Measurements from ENCODE around the gene FOXRED2.

FOXRED2 gene

GRCh38 chr22:36464715-36465231, 42.1 kb downstream of the FOXRED2 start:
- DNase-seq (ENCODE audit: low read depth): no peak
- TF ChIP-seq, protein P1, sequence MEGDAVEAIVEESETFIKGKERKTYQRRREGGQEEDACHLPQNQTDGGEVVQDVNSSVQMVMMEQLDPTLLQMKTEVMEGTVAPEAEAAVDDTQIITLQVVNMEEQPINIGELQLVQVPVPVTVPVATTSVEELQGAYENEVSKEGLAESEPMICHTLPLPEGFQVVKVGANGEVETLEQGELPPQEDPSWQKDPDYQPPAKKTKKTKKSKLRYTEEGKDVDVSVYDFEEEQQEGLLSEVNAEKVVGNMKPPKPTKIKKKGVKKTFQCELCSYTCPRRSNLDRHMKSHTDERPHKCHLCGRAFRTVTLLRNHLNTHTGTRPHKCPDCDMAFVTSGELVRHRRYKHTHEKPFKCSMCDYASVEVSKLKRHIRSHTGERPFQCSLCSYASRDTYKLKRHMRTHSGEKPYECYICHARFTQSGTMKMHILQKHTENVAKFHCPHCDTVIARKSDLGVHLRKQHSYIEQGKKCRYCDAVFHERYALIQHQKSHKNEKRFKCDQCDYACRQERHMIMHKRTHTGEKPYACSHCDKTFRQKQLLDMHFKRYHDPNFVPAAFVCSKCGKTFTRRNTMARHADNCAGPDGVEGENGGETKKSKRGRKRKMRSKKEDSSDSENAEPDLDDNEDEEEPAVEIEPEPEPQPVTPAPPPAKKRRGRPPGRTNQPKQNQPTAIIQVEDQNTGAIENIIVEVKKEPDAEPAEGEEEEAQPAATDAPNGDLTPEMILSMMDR (conservative IDR thresholded peaks at IDR 0.05; ENCODE audit: low read depth, low read length): no peak
- H3K4me3 ChIP-seq (ENCODE audit: low read length): no peak overlapping the region

- no peak for DNase-seq (ENCODE audit: low read depth)
- TF ChIP-seq, protein P1 (conservative IDR thresholded peaks at IDR 0.05; ENCODE audit: low read depth, low read length): no peak
- no peak overlapping the region for H3K4me3 ChIP-seq (ENCODE audit: low read length)
Measured at GRCh38 chr22:36463783-36464184, 43.1 kb downstream of the FOXRED2 start.

- no peak overlapping the region for H3K4me3 ChIP-seq (ENCODE audit: low read length)
- TF ChIP-seq, protein P1 (conservative IDR thresholded peaks at IDR 0.05; ENCODE audit: low read depth, low read length): no peak
- peak; percentile 93 for DNase-seq (ENCODE audit: low read depth)
Measured at GRCh38 chr22:36461665-36462649, 44.9 kb downstream of the FOXRED2 start.

DNA sequence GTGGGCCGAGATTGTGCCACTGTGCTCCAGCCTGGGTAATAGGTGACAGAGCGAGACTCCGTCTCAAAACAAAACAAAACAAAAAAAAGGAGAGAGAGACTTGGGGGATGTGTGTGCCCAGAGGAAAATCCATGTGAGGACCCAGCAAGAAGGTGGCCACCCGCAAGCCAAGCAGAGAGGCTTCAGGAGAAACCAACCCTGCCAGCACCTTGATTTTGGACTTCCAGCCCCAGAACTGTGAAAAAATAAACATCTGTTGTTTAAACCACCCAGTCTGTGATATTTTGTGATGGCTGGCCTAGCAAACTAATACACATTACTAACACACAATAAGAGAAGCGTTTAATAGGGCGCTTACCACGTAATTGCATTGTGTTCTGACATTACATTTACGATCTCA, 46.6 kb downstream of the FOXRED2 start:
- DNase-seq (ENCODE audit: low read depth): no peak
- H3K4me3 ChIP-seq (ENCODE audit: low read length): no peak overlapping the region
- TF ChIP-seq, protein P1 (conservative IDR thresholded peaks at IDR 0.05; ENCODE audit: low read depth, low read length): no peak

DNA sequence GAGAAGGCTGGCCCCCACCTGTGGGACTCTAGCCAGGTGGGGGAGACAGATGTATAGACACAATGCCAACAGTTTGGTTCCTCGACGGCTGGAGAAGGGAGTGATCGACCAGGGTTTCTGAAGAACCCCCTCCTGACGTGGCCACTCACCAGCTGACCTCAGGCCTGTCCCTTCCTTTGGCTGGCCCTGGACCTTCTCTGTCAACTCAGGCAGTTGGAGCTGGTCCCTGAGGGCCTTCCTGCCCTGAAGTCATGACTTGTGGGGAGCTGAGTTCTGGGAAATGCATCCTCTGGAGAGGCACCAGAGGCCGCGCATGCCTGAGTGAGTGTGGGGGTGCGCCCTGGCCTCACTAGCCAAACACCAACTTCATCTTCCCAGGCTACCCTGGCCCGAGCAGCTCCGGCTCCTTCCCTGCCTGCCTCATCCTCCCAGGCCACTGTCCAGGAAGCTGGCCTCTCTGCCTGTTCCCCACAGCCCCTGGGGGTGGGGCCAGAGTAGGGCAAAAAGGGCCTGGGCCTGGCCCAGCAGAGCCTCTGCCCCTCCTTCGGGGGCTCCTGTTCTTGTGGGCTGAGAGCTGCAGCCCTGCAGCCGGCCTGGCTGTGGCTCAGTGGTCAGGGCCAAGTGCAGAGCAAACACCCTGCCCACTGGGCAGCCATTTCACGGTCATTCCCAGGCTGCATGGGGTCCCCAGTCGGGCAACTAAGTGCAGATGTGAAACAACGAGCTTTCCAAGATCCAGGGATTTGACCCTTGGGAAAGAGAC, 49.0 kb downstream of the FOXRED2 start:
- H3K4me3 ChIP-seq (ENCODE audit: low read length): no peak overlapping the region
- TF ChIP-seq, protein P1 (conservative IDR thresholded peaks at IDR 0.05; ENCODE audit: low read depth, low read length): no peak

GRCh38 chr22:36456464-36456845, 50.4 kb downstream of the FOXRED2 start:
- TF ChIP-seq, protein P1 (conservative IDR thresholded peaks at IDR 0.05; ENCODE audit: low read depth, low read length): no peak
- no peak for DNase-seq (ENCODE audit: low read depth)
- no peak overlapping the region for H3K4me3 ChIP-seq (ENCODE audit: low read length)

More for the DNA sequence above, 49.0 kb downstream of the FOXRED2 start:
- no peak for DNase-seq (ENCODE audit: low read depth)

Measured in retinal pigment epithelial cell (primary cell).